ENCODE data around the gene MITF. TPM values are rescaled to one million over a fixed set of nuclear protein-coding genes. Genes with fewer than 3 reads are reported as not detected.

Gene MITF
- total RNA-seq, 1 experiment from 2014 or later: 4.3 TPM

DNA sequence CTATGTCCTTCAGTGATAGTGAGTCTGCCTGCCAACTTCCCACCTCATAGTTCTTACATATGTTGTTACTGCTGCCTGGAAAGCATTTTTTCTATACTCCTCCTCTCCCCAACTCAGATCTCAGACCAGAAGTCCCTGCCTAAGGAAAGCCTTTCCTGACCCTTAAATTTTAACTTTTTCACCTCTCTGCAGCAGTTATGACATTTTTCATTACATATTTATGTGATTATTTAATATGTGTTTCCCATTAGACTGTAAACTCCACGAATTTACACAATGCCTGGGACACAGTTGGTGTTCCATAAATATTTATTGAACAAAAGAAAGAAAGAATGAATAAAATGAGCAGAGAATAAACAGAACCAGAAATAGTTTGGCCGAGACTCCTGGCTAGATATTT, 125.5 kb downstream of the MITF start:
- POLR2A ChIA-PET: no interaction called here
- BruUV-seq (replicated peaks): no TSS peak
- CTCF ChIA-PET: no interaction called here
- DNase-seq: no peak
- Histone ChIP-seq H3K36me3 (ENCODE audit: control insufficient read depth, insufficient read depth, low read length) (no peaks in the 10 kb centered on the region), H3K4me1 (0 out of 2 replicates have a peak, but pooled peaks cover 10% of the 10 kb centered on the region), H3K4me3 (ENCODE audit: low read depth, low read length) (no peak overlapping the region), H3K9me3 (no peaks in the 10 kb centered on the region), H3K27me3 (replicated peaks; ENCODE audit: control insufficient read depth, insufficient read depth, low read length) (no peaks in the 10 kb centered on the region)
- Mint-ChIP-seq H3K4me3 (ENCODE audit: unreplicated experiment) (no peak overlapping the region), H3K27me3 (ENCODE audit: insufficient read depth, unreplicated experiment) (no peaks in the 10 kb centered on the region), H3K36me3 (ENCODE audit: insufficient read depth, unreplicated experiment) (no peaks in the 10 kb centered on the region), H3K9me3 (ENCODE audit: unreplicated experiment) (no peaks in the 10 kb centered on the region), H3K27ac (ENCODE audit: unreplicated experiment) (no peak overlapping the region), H3K4me1 (ENCODE audit: low read depth, unreplicated experiment) (peaks cover 5% of the 10 kb centered on the region)
- TF ChIP-seq CTCF (IDR thresholded peaks at IDR 0.05; ENCODE audit: insufficient read depth in 1 of 2, low read depth in 1 of 2, low read length in 1 of 2, severe bottlenecking in 1 of 2, unreplicated experiment in 1 of 2): no peak
- intact Hi-C loops (cut with micrococcal nuclease; ENCODE audit: unreplicated experiment): no loop called here

- intact Hi-C loops (cut with micrococcal nuclease; ENCODE audit: unreplicated experiment): no loop called here
- H3K27me3 Mint-ChIP-seq (ENCODE audit: insufficient read depth, unreplicated experiment): no peaks in the 10 kb centered on the region
- CTCF ChIA-PET: no interaction called here
These were observed 126.8 kb downstream of the MITF start for GRCh38 chr3:69865925-69866679.

More at GRCh38 chr3:69865925-69866679, 126.8 kb downstream of the MITF start:
- Mint-ChIP-seq H3K36me3 (ENCODE audit: insufficient read depth, unreplicated experiment) (no peaks in the 10 kb centered on the region), H3K27ac (ENCODE audit: unreplicated experiment) (no peak overlapping the region), H3K9me3 (ENCODE audit: unreplicated experiment) (no peaks in the 10 kb centered on the region), H3K4me3 (ENCODE audit: unreplicated experiment) (no peak overlapping the region), H3K4me1 (ENCODE audit: low read depth, unreplicated experiment) (peaks cover 5% of the 10 kb centered on the region)
- H3K9me3 ChIP-seq: no peaks in the 10 kb centered on the region
- DNase-seq: peak in 1 of 2 experiments; percentile 33
- 0 out of 2 replicates have a peak, but pooled peaks cover 10% of the 10 kb centered on the region for H3K4me1 ChIP-seq
- no peak for TF ChIP-seq CTCF (IDR thresholded peaks at IDR 0.05; ENCODE audit: insufficient read depth in 1 of 2, low read depth in 1 of 2, low read length in 1 of 2, severe bottlenecking in 1 of 2, unreplicated experiment in 1 of 2)
- POLR2A ChIA-PET: interaction anchor here (0.6 kb wide), 1 partner anchor 939 kb away, joined by 4 read pairs; no protein-coding TSS in a partner anchor
- no peaks in the 10 kb centered on the region for H3K27me3 ChIP-seq (replicated peaks; ENCODE audit: control insufficient read depth, insufficient read depth, low read length)
- no peak overlapping the region for H3K4me3 ChIP-seq (ENCODE audit: low read depth, low read length)
- no TSS peak for BruUV-seq (replicated peaks)
- H3K36me3 ChIP-seq (ENCODE audit: control insufficient read depth, insufficient read depth, low read length): no peaks in the 10 kb centered on the region

All from Caco-2 (cell line).